NCI-H1436 treated with DMSO at 0.1 percent for 48 hours (cell line): ENCODE measurements around the gene PDE9A.
"Not testable (repeated sequence)": the region's sequence is repeated elsewhere in the genome, so short reads cannot be mapped to it uniquely, and the experiment has no call there.

Experiments used
- DNase-seq: peaks from one replicate; lab custom pipeline; 2025; lab: John Stamatoyannopoulos, UW

PDE9A gene

GRCh38 chr21:42624095-42624790 is 29.2 kb upstream of the PDE9A start:
- no peak for DNase-seq

GRCh38 chr21:42624936-42625335 is 28.5 kb upstream of the PDE9A start:
- DNase-seq: no peak

GRCh38 chr21:42626171-42626570 is 27.2 kb upstream of the PDE9A start:
- no peak for DNase-seq

- DNase-seq: no peak
These were observed 25.7 kb upstream of the PDE9A start for GRCh38 chr21:42627527-42628289.

- not testable (repeated sequence) for DNase-seq
These were observed 24.9 kb upstream of the PDE9A start for GRCh38 chr21:42628466-42629061.

GRCh38 chr21:42629933-42630589 is 23.4 kb upstream of the PDE9A start:
- no peak for DNase-seq

GRCh38 chr21:42630626-42631025 is 22.8 kb upstream of the PDE9A start:
- no peak for DNase-seq

GRCh38 chr21:42631142-42631541 is 22.3 kb upstream of the PDE9A start:
- DNase-seq: no peak

GRCh38 chr21:42632336-42632751 is 21.1 kb upstream of the PDE9A start:
- no peak for DNase-seq

GRCh38 chr21:42632771-42633690 is 20.4 kb upstream of the PDE9A start:
- DNase-seq: no peak

- no peak for DNase-seq
These were observed 19.6 kb upstream of the PDE9A start for GRCh38 chr21:42633858-42634257.

- no peak for DNase-seq
These were observed 17.4 kb upstream of the PDE9A start for GRCh38 chr21:42635848-42636519.

- no peak for DNase-seq
These were observed 16.7 kb upstream of the PDE9A start for GRCh38 chr21:42636520-42637266.

GRCh38 chr21:42637267-42638041 is 16.0 kb upstream of the PDE9A start:
- DNase-seq: no peak

- DNase-seq: no peak
These were observed 15.1 kb upstream of the PDE9A start for GRCh38 chr21:42638266-42638863.

GRCh38 chr21:42639646-42640152 is 13.7 kb upstream of the PDE9A start:
- no peak for DNase-seq

GRCh38 chr21:42640486-42640885 is 12.9 kb upstream of the PDE9A start:
- no peak for DNase-seq

- no peak for DNase-seq
These were observed 11.9 kb upstream of the PDE9A start for GRCh38 chr21:42641311-42642218.
